IMR-90 (cell line): Measurements from ENCODE around the gene AQP12B. TPM values are rescaled to one million over a fixed set of nuclear protein-coding genes. Genes with fewer than 3 reads are reported as not detected.

Experiments
- ATAC-seq: fragments of 200-7000 bp; cut with Tn5 transposase; 2 replicates; pipeline ENCODE4 v1.9.1; 2020; ENCODE audit warnings: low read depth, mild to moderate bottlenecking, moderate library complexity
- BruUV-seq: library from RNA; stranded (reverse); fragments of 400-500 nt; replicated peaks from 2 replicates; lab custom pipeline; 2021; lab: Mats Ljungman, UMichigan
- CTCF ChIA-PET: fragments of 300-600 bp; formaldehyde crosslinking; extraction: SDS; loops from one replicate; lab custom pipeline; 2021; ENCODE audit warnings: antibody characterized with exemption; lab: Yijun Ruan, JAX
- POLR2A ChIA-PET: fragments of 300-600 bp; sonication (Branson Sonifier 250); formaldehyde crosslinking; loops from one replicate; lab custom pipeline; 2022; ENCODE audit warnings: antibody characterized with exemption; ENCODE audit not compliant: unreplicated experiment; lab: Charles Lee
- DNase-seq: peaks from one replicate; pipeline ENCODE4 v3.0.0; 2013
- H2AFZ ChIP-seq: replicated peaks from 2 replicates; pipeline ENCODE3; 2013; ENCODE audit warnings: low read length, mild to moderate bottlenecking; ENCODE audit not compliant: poor library complexity
- H2AK5ac ChIP-seq: 2 replicates; pipeline ENCODE4 v1.6.1; 2013; ENCODE audit warnings: low read depth, low read length, inconsistent platforms
- H2AK9ac ChIP-seq: replicated peaks from 2 replicates; pipeline ENCODE3; 2013; ENCODE audit warnings: mild to moderate bottlenecking, low read depth, low read length, moderate library complexity; ENCODE audit not compliant: poor library complexity
- H2BK120ac ChIP-seq: 2 replicates; pipeline ENCODE4 v1.6.1; 2013; ENCODE audit warnings: low read depth, low read length, inconsistent platforms
- H2BK15ac ChIP-seq: 3 replicates; pipeline ENCODE4 v1.6.1; 2013; ENCODE audit warnings: low read depth, low read length, inconsistent platforms
- H2BK20ac ChIP-seq: 2 replicates; pipeline ENCODE4 v1.6.1; 2013; ENCODE audit warnings: low read depth, mild to moderate bottlenecking, inconsistent platforms, low read length, moderate library complexity
- H2BK5ac ChIP-seq: 2 replicates; pipeline ENCODE4 v1.6.1; 2013; ENCODE audit warnings: mild to moderate bottlenecking, low read depth, low read length, inconsistent platforms; ENCODE audit not compliant: poor library complexity, severe bottlenecking
- H3K14ac ChIP-seq: replicated peaks from 2 replicates; pipeline ENCODE4 v1.6.1; 2013; ENCODE audit warnings: low read depth, low read length, inconsistent platforms
- H3K18ac ChIP-seq: 2 replicates; pipeline ENCODE4 v1.6.1; 2013; ENCODE audit warnings: low read depth, low read length, control low read depth
- H3K23ac ChIP-seq: 2 replicates; pipeline ENCODE4 v1.6.1; 2013; ENCODE audit warnings: low read depth, low read length, inconsistent platforms
- H3K27ac ChIP-seq: 2 replicates; pipeline ENCODE4 v1.5.1; 2013; ENCODE audit warnings: mild to moderate bottlenecking, control low read depth, low read length; ENCODE audit not compliant: insufficient read depth
- H3K27me3 ChIP-seq: 2 replicates; pipeline ENCODE4 v1.6.1; 2013; ENCODE audit warnings: low read length; ENCODE audit not compliant: control insufficient read depth, insufficient read depth
- H3K36me3 ChIP-seq: 2 replicates; pipeline ENCODE4 v1.6.1; 2013; ENCODE audit warnings: low read length, mixed read lengths; ENCODE audit not compliant: control insufficient read depth, insufficient read depth
- H3K4ac ChIP-seq: 2 replicates; pipeline ENCODE4 v1.6.1; 2013; ENCODE audit warnings: low read depth, low read length, inconsistent platforms
- H3K4me1 ChIP-seq: 2 replicates; pipeline ENCODE4 v1.6.1; 2013; ENCODE audit warnings: low read length, mixed read lengths; ENCODE audit not compliant: control insufficient read depth, insufficient read depth
- H3K4me2 ChIP-seq: 2 replicates; pipeline ENCODE4 v1.6.1; 2013; ENCODE audit warnings: low read depth, mild to moderate bottlenecking, control low read depth, low read length, moderate library complexity
- H3K4me3 ChIP-seq: 2 replicates; pipeline ENCODE4 v1.5.1; 2013; ENCODE audit warnings: low read depth, mild to moderate bottlenecking, control low read depth, low read length, moderate library complexity; ENCODE audit not compliant: insufficient read depth
- H3K56ac ChIP-seq: 2 replicates; pipeline ENCODE4 v1.6.1; 2013; ENCODE audit warnings: low read length, inconsistent platforms; ENCODE audit not compliant: insufficient read depth; ENCODE audit errors: extremely low read depth
- H3K79me1 ChIP-seq, 2 experiments: 2 replicates each; pipeline ENCODE4 v1.6.1; 2013; ENCODE audit warnings: low read length in 2 of 2, inconsistent platforms in 1 of 2, low read depth in 1 of 2
- H3K9ac ChIP-seq: 2 replicates; pipeline ENCODE4 v1.6.1; 2013; ENCODE audit warnings: low read depth, low read length, control low read depth
- H3K9me1 ChIP-seq: 2 replicates; pipeline ENCODE4 v1.6.1; 2013; ENCODE audit warnings: low read length, inconsistent platforms; ENCODE audit not compliant: insufficient read depth
- H3K9me3 ChIP-seq: 2 replicates; pipeline ENCODE4 v1.6.1; 2013; ENCODE audit warnings: low read length; ENCODE audit not compliant: control insufficient read depth, insufficient read depth
- H4K20me1 ChIP-seq: 2 replicates; pipeline ENCODE4 v1.6.1; 2013; ENCODE audit warnings: low read length, inconsistent platforms; ENCODE audit not compliant: insufficient read depth
- H4K5ac ChIP-seq: 2 replicates; pipeline ENCODE4 v1.6.1; 2013; ENCODE audit warnings: mild to moderate bottlenecking, low read depth, low read length, control low read depth
- H4K8ac ChIP-seq, 2 experiments: 2 replicates each; pipeline ENCODE4 v1.6.1; 2013; ENCODE audit warnings: low read depth in 2 of 2, low read length in 2 of 2, control low read depth in 1 of 2, inconsistent platforms in 1 of 2
- H4K91ac ChIP-seq: 2 replicates; pipeline ENCODE4 v1.6.1; 2013; ENCODE audit warnings: low read depth, low read length, inconsistent platforms; ENCODE audit not compliant: insufficient read depth
- CHD1 ChIP-seq: IDR thresholded peaks from 2 replicates; pipeline ENCODE4 v1.6.1; 2012; ENCODE audit warnings: low read depth, low read length, improper control_type of control experiment
- FOS ChIP-seq: fragments of 150-350 bp; IDR thresholded peaks from 2 replicates; pipeline ENCODE4 v1.6.1; 2016; ENCODE audit warnings: low read depth, low read length
- MAZ ChIP-seq: IDR thresholded peaks from 2 replicates; pipeline ENCODE4 v1.6.1; 2012; ENCODE audit warnings: low read depth, mild to moderate bottlenecking, low read length, improper control_type of control experiment, moderate library complexity, borderline replicate concordance
- NFE2L2 ChIP-seq: fragments of 150-350 bp; IDR thresholded peaks from 2 replicates; pipeline ENCODE4 v1.6.1; 2016; ENCODE audit warnings: low read depth, mild to moderate bottlenecking, low read length
- WGBS, 2 experiments: methylation state at CpG; one replicate each; pipeline versions ENCODE4 v1.1.5 to v1.1.7; 2013; ENCODE audit warnings: missing lambda C conversion rate in 2 of 2; ENCODE audit not compliant: insufficient read length in 1 of 2; ENCODE audit errors: extremely low coverage in 2 of 2; 5-methylcytosine and 5-hydroxymethylcytosine counted together
- dilution Hi-C: fragments of 300-500 bp; cut with HindIII; formaldehyde crosslinking; loops from one replicate; pipeline ENCODE4 v1.14.3; 2018; ENCODE audit warnings: low sequenced_read_pairs; ENCODE audit not compliant: unreplicated experiment
- in situ Hi-C: fragments of 300-500 bp; cut with MboI; formaldehyde crosslinking; loops from 3 replicates; pipeline ENCODE4 v1.14.3; 2019; ENCODE audit warnings: low sequenced_read_pairs, inconsistent platforms, mixed read lengths
- intact Hi-C: fragments of 100-400 bp; cut with micrococcal nuclease; formaldehyde crosslinking; loops from 2 replicates; pipeline ENCODE4 v1.10.0; 2022
- polyA plus RNA-seq, 3 experiments: library from polyadenylated mRNA; depleted of rRNA; stranded (reverse); fragments of >200 nt; gene quantifications; 2 replicates each; pipeline ENCODE4 v1.2.3, GENCODE V29; 2012; ENCODE audit warnings: low replicate concordance in 1 of 3
- total RNA-seq: library from RNA; depleted of rRNA; stranded (reverse); fragments of >200 nt; gene quantifications from 2 replicates; pipeline ENCODE4 v1.2.3, GENCODE V29; 2012
- TF ChIP-seq, protein P1 (sequence below): conservative IDR thresholded peaks from 2 replicates; pipeline ENCODE4 v1.5.1; 2012; ENCODE audit warnings: mild to moderate bottlenecking, low read depth, low read length, improper control_type of control experiment

Gene AQP12B
- total and polyA plus RNA-seq, 2 of the 4 experiments (the other 2 are of a cell fraction) = not detected

DNA sequence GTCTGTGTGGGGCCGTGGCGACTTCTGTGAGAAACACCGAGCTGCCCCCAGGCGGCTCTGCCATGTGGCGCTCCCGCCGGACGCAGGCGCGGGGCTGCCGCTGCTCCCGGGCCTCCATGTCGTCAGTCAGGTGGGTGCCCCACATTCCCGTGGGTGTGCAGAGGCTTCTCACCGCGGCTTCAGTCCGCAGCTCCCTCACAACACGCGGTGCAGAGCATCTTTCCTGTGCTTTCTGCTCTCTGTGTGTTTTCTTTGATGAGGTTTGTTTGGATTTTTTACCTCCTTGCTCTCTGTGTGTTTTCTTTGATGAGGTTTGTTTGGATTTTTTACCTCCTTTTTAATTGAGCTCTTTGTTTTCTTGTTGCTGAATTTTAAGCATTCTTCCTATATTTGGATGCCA is 22.0 kb upstream of the AQP12B start:
- no peaks in the 10 kb centered on the region for H4K20me1 ChIP-seq
- H2BK120ac ChIP-seq = no peak overlapping the region
- H3K79me1 ChIP-seq = no peaks in the 10 kb centered on the region
- H3K27me3 ChIP-seq = peaks cover 37% of the 10 kb centered on the region
- intact Hi-C loops = loop anchor here (5.0 kb wide), 1 partner anchor 192 kb away; no protein-coding TSS in a partner anchor
- no peak overlapping the region for H2BK20ac ChIP-seq
- no peak overlapping the region for H3K27ac ChIP-seq
- no peak overlapping the region for H3K56ac ChIP-seq
- no peak overlapping the region for H4K5ac ChIP-seq
- ChIA-PET POLR2A (no interaction called here), CTCF (interaction anchor here (1.3 kb wide), 1 partner anchor 15 kb away, joined by 3 read pairs; no protein-coding TSS in a partner anchor)
- dilution Hi-C loops = no loop called here
- H3K9me1 ChIP-seq = no peaks in the 10 kb centered on the region
- H2AK5ac ChIP-seq = no peak overlapping the region
- H3K9ac ChIP-seq = no peak overlapping the region
- TF ChIP-seq MAZ = no peak
- TF ChIP-seq FOS = no peak
- no peak for TF ChIP-seq NFE2L2
- no peak for TF ChIP-seq CHD1
- TF ChIP-seq, protein P1, sequence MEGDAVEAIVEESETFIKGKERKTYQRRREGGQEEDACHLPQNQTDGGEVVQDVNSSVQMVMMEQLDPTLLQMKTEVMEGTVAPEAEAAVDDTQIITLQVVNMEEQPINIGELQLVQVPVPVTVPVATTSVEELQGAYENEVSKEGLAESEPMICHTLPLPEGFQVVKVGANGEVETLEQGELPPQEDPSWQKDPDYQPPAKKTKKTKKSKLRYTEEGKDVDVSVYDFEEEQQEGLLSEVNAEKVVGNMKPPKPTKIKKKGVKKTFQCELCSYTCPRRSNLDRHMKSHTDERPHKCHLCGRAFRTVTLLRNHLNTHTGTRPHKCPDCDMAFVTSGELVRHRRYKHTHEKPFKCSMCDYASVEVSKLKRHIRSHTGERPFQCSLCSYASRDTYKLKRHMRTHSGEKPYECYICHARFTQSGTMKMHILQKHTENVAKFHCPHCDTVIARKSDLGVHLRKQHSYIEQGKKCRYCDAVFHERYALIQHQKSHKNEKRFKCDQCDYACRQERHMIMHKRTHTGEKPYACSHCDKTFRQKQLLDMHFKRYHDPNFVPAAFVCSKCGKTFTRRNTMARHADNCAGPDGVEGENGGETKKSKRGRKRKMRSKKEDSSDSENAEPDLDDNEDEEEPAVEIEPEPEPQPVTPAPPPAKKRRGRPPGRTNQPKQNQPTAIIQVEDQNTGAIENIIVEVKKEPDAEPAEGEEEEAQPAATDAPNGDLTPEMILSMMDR = no peak
- no peak overlapping the region for H3K4ac ChIP-seq
- H3K23ac ChIP-seq = no peak overlapping the region
- no peak overlapping the region for H3K14ac ChIP-seq
- DNase-seq (no peak), ATAC-seq (no peak)
- H2BK15ac ChIP-seq = no peak overlapping the region
- no TSS peak for BruUV-seq
- H2AFZ ChIP-seq = no peak overlapping the region
- no peaks in the 10 kb centered on the region for H3K36me3 ChIP-seq
- no peak overlapping the region for H4K91ac ChIP-seq
- WGBS, 2 experiments = 74% methylated on average over 11 of the region's 19 CpGs; no CpG with 5 or more reads in 1 of the 2 experiments
- H3K9me3 ChIP-seq = no peaks in the 10 kb centered on the region
- no peak overlapping the region for H2BK5ac ChIP-seq
- no peak overlapping the region for H3K18ac ChIP-seq
- in situ Hi-C loops = loop anchor here (5.0 kb wide), 1 partner anchor 187 kb away; no protein-coding TSS in a partner anchor
- H3K4me1 ChIP-seq = no peaks in the 10 kb centered on the region
- H2AK9ac ChIP-seq = no peak overlapping the region
- H4K8ac ChIP-seq = no peak overlapping the region
- no peak overlapping the region for H3K4me2 ChIP-seq
- no peak overlapping the region for H3K4me3 ChIP-seq
